Upper lobe of left lung (tissue), 4 donors: ENCODE data around the gene RAB11FIP4.
A peak's percentile ranks its signal among the peaks of the same experiment; 100 is the strongest.

Experiments
- POLR2A ChIP-seq, 4 donors: fragments of 450-650 bp; IDR thresholded peaks; one replicate each; pipeline ENCODE4 v1.5.1; 2016 to 2017; ENCODE audit warnings: antibody characterized with exemption in 4 of 4, mild to moderate bottlenecking in 2 of 4
- POLR2AphosphoS5 ChIP-seq, 2 donors: sonication (generic); formaldehyde crosslinking; IDR thresholded peaks; one replicate each; pipeline ENCODE4 v1.5.1; 2017; ENCODE audit warnings: antibody characterized with exemption in 2 of 2
- TF ChIP-seq, protein P1 (sequence below), 6 experiments: fragments of 450-650 bp in 4 of 6; fragments of 200-600 bp in 2 of 6; sonication (generic) in 2 of 6; IDR thresholded peaks; one replicate each; pipeline ENCODE4 v1.5.1; 2016 to 2019; ENCODE audit warnings: antibody characterized with exemption in 6 of 6

DNA sequence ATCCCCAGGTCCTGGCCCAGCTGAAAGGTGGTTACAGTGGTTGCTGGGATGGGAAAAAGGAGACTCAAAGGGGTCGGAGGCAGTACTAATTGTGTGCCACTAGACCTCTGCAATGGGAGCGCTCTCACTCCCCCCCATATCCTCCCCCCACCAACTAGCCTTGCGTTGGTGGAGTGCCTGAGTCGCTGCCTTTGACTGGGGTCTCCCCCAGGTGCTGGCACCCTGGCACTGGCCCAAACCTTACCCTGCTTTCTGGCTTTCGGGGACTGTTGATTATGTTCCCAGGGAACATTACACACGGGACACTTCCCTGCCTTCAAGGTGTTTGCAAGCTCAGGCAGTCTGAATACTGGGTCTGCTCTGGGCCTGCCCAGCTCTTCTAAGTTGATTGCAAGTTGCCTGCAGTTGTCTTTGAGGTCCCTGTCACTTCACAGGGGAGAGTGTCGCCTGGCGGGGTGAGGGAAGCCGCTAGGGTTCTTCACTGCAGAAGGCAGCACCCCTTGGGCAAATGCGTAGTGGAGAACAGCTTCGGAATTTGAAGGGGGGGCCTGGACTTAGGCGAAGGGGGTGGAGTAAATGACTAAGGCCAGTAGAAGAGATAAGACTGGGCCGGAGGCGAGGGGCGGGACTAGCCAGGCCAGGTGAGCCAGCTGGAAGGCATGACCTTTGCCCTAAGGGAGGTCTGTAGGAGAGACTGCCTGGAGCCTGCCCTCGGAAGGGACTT, 98.0 kb downstream of the RAB11FIP4 start:
- TF ChIP-seq, protein P1, sequence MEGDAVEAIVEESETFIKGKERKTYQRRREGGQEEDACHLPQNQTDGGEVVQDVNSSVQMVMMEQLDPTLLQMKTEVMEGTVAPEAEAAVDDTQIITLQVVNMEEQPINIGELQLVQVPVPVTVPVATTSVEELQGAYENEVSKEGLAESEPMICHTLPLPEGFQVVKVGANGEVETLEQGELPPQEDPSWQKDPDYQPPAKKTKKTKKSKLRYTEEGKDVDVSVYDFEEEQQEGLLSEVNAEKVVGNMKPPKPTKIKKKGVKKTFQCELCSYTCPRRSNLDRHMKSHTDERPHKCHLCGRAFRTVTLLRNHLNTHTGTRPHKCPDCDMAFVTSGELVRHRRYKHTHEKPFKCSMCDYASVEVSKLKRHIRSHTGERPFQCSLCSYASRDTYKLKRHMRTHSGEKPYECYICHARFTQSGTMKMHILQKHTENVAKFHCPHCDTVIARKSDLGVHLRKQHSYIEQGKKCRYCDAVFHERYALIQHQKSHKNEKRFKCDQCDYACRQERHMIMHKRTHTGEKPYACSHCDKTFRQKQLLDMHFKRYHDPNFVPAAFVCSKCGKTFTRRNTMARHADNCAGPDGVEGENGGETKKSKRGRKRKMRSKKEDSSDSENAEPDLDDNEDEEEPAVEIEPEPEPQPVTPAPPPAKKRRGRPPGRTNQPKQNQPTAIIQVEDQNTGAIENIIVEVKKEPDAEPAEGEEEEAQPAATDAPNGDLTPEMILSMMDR (IDR thresholded peaks at IDR 0.05), result no peak
- TF ChIP-seq POLR2A (IDR thresholded peaks at IDR 0.05) (peak in 1 of 4 donors; percentile 31), POLR2AphosphoS5 (IDR thresholded peaks at IDR 0.05) (peak in 1 of 2 donors; percentile 13)
